Stimulated activated naive CD4-positive, alpha-beta T cell (primary cell): ENCODE data around the gene DENND1A.

Experiments
- DNase-seq, 6 experiments: peaks; one replicate each; lab custom pipeline; 2025; lab: John Stamatoyannopoulos, UW

The DENND1A gene

GRCh38 chr9:123469282-123469681 is 460.6 kb downstream of the DENND1A start:
- DNase-seq, result no peak

- no peak for DNase-seq
Measured at GRCh38 chr9:123468541-123468940, 461.4 kb downstream of the DENND1A start.

GRCh38 chr9:123465304-123465703 is 464.6 kb downstream of the DENND1A start:
- no peak for DNase-seq

- DNase-seq, result no peak
Measured at GRCh38 chr9:123460091-123460490, 469.8 kb downstream of the DENND1A start.

- no peak for DNase-seq
Measured at GRCh38 chr9:123457583-123457982, 472.3 kb downstream of the DENND1A start.

GRCh38 chr9:123456011-123456410 is 473.9 kb downstream of the DENND1A start:
- DNase-seq, result no peak

- no peak for DNase-seq
Measured at GRCh38 chr9:123455187-123455586, 474.7 kb downstream of the DENND1A start.

- no peak for DNase-seq
Measured at GRCh38 chr9:123454361-123454760, 475.6 kb downstream of the DENND1A start.

- no peak for DNase-seq
Measured at GRCh38 chr9:123453831-123454321, 476.1 kb downstream of the DENND1A start.

- no peak for DNase-seq
Measured at GRCh38 chr9:123453076-123453667, 476.8 kb downstream of the DENND1A start.

- no peak for DNase-seq
Measured at GRCh38 chr9:123450996-123451395, 478.9 kb downstream of the DENND1A start.

- DNase-seq, result no peak
Measured at GRCh38 chr9:123450098-123450770, 479.7 kb downstream of the DENND1A start.

- DNase-seq, result no peak
Measured at GRCh38 chr9:123447934-123448646, 481.8 kb downstream of the DENND1A start.

GRCh38 chr9:123445981-123446610 is 483.8 kb downstream of the DENND1A start:
- DNase-seq, result no peak

- no peak for DNase-seq
Measured at GRCh38 chr9:123445116-123445515, 484.8 kb downstream of the DENND1A start.

- DNase-seq, result no peak
Measured at GRCh38 chr9:123441769-123442168, 488.2 kb downstream of the DENND1A start.

GRCh38 chr9:123440256-123440655 is 489.7 kb downstream of the DENND1A start:
- DNase-seq, result no peak

- no peak for DNase-seq
Measured at GRCh38 chr9:123438821-123439220, 491.1 kb downstream of the DENND1A start.

GRCh38 chr9:123438321-123438720 is 491.6 kb downstream of the DENND1A start:
- DNase-seq, result no peak

GRCh38 chr9:123437201-123437600 is 492.7 kb downstream of the DENND1A start:
- DNase-seq, result no peak

GRCh38 chr9:123435471-123435870 is 494.5 kb downstream of the DENND1A start:
- no peak for DNase-seq

- DNase-seq, result no peak
Measured at GRCh38 chr9:123434619-123435240, 495.2 kb downstream of the DENND1A start.
